Iris pigment epithelial cell (primary cell): Measurements from ENCODE around the gene SH3PXD2A.
A peak's percentile ranks its signal among the peaks of the same experiment; 100 is the strongest.

Source experiments
- DNase-seq: peaks from one replicate; pipeline ENCODE4 v3.0.0-alpha.2; 2011; ENCODE audit warnings: low read depth

SH3PXD2A gene

DNA sequence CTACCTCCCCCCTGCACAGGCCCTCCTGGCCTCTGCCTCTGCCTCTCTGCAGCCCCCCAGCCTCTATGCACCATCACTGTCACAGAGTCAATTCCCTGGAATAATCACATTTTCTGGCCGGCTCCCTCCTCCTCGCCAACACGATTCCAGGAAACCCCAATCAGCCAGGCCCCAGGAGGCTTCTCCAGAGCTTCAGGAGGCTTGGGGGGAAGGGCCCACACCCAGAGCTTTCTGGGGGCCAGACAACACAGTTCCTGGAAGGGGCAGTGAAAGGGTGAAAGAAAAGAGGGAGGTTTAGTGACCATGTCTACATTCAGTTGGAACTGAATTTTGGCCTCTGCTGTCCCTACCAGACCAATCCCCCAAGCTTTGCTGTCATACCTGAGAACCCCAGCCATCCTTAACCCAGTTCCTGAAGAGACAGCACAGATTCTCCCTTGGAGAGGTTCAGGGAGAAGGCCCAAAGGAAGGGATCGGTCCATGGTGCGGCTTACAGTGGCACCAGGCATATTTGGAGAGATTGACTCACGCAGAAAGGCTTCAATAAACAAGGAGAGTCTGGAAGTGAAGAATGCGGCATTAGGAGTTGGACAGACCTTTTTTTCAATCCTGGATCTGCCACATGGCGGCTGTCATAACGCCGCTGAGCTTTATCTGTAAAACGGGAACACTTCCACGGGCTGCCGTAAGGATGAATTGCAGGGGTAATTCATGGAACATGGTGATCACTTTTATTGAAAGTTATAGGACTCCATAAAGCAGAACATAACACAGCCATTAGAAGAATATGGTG lies 272.8 kb downstream of the SH3PXD2A start:
- DNase-seq, result no peak

DNA sequence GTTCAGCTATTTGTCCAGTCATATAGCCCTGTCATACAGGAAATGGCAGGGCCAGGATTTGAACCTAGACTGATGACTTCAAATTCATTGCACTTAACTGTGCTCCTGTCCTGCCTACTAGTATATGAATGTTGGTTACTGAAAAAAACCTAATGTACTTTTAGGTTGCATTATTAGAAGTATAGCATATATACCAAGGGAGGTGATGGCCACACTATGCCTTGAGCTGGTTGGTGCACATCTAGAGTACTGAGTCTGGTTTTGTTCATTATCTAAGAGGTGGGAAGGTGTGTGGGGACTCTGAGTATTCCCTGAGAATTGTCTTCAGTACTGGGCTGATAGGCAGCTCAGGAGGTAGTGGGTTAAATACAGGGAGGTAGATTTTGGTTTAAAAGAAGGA lies 273.9 kb downstream of the SH3PXD2A start:
- DNase-seq, result no peak

DNA sequence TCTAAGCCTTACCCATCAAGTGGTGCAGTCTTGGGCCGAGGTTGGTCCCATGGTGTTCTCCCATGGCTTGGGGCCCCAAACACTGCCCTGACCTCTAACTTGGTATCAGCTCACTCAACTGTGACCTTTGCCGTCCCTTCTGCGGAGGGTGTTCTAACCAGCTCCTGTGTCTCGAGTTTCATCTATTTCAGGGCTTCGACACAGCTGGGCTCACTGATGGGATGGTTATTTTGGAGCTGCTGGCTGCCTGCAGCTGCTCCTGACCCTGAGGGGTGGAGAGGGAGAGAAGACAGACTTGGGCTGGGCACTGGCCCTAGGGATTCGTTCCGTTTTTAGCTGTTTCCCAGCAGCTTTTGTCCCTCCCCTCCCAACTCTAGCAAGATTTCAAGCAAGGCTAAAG lies 274.9 kb downstream of the SH3PXD2A start:
- no peak for DNase-seq

DNA sequence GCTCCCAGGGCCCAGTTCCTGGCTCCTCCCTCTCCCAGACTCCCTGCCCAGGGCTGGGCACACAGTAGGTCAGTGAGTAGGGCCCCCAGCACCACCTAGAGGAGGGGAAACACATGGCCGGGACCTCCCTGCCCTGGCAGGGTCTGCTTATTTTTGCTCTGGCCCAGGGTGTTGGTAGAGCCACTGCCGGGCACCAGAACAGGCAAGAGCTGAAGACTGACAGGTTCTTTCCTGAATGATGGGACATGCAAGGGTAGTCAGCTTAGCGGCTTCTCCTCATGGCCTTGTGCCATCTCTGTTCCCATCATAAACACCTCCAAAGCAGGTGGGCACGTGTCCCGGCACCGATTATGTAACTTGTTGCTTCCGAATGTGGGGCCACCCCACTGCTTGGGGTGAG lies 275.4 kb downstream of the SH3PXD2A start:
- no peak for DNase-seq

DNA sequence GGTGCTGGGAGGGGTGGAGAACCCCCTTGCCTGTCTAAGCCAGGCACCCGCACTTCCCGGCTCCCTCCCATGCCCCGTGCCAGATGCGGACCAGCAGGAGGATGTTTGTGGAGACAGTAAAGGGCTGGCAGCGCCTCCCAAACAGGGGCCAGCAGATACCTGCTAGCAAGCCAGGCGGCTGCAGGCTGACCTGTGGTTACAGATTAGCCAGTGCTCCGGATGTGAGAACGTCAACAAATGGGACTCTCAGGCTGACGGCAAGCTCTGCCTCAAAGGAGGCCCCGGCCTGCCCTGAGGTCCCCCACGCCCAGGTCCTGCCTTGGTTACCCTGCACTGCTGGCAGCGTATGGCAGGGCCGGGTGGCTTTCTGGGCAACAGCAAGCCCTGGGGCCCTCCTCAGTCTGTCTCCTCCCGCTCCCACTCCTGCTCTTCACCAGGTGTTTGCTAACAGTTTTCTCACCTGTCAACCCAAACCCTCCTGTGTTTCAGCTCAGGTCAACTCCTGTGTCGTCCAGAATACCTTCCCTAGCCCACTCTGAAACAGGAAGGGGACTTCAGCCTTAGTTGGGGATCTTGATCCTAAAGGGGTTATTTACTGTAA lies 276.5 kb downstream of the SH3PXD2A start:
- peak; percentile 11 for DNase-seq

DNA sequence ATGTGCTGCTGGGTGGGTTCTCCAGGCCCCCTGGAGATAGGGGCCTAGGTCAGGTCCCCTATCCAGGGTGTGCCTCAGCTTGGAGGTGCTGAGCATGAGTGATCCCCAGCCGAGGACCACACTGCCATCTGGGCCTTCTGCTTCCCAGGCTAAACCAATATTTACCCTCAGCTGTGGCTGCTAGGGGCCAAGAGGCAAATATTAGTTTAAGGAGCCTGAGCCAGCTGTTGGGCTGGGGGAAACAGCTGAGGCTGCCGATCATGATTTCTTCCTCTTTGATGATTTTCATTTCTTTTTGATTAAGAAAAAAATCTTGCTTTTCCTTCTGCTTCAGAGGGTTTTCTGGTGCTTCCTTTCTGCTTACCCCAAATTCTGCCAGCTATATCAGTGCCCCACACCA lies 278.5 kb downstream of the SH3PXD2A start:
- DNase-seq, result no peak

DNA sequence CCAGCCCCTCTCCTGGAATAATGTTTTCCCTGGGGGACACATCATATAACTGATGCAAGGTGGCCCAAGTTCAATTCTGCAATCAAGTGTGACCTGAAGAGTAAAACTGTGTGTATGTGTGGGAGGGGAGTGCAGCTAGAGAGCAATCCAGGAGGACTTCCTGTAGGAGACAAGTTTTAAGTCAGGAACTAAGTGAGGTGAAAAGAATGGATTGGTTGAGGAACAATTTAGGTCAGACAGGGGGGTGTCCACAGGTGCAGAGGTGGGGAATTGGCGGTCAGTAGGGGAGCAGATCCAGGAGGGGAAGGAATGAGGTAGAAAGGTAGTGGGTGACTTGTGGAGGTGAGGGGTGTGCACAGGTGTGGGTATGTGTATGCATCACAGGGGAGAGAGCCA lies 279.3 kb downstream of the SH3PXD2A start:
- no peak for DNase-seq

DNA sequence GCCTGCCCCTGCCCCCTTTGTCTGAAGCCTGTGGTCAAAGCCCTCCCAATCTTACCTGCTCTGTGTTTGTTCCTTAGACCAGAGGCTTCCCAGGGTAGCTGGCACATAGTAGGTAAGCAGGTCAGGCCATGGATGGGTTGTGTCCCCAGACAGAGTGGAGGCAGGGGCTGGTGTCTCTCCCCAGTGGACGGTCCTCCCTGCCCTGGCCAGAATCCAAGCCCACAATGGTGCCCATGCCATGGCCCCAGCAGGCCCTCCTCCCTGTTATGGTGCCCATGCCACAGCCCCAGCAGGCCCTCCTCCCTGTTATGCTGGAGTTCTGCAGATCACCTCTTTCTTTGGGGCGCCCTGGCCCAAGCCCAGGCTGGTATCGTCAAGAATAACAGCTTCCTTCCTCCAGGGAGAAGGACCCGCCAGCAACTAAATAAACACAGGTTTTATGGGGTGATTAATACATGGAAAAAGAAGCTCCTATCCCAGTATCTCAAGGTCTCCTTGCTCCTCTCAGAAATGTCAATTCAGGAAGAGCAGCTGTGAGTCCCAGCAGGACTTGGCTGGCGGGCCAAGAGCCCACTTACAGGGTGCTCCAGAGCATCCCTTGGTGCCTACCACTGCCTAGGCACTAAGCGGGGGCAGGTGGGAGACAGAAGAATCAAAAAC lies 279.8 kb downstream of the SH3PXD2A start:
- no peak for DNase-seq

DNA sequence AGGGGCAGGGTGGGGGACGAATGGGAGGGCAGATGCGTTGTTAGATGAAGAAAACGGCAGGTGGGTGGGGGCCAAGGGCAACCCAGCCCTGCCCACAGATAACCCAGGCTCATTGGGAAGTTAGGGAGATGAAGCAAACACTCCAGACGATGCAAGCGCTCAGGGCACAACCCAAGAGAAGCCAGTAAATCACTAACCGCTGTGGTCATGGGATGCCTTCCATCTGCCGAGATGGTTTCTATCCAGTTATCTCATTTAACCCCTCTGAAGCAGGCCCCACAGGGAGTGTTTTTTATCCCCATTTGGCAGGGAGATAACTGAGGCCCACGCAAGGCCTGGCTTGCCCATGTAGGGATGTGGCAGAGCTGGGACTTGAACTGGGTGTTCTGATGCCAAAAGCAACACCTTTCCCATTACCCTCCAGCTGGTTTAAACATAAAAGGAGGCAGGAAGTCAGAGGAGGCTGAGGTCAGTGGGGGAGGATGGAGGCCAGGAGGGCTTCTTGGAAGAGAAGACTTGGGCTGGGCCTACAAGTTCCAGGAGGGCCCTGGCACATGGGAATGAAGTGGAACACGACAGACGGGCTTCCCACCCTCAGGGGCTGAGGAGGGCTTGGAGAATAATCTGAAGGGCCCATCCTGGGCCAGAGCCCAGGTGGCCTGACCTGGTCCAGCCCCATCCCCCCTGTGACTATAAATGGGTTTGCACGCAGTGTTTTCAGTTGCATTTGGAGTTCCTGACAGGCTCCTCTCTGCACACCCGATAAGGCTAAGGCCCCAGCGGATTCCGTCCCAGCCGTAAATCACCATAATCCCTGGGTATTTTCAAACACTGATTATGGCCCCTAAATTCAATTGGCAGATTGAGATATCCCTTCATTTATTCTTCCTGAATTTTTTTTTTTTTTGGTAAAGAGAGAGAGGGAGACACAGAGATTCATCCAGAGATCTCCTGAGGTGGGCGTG lies 281.0 kb downstream of the SH3PXD2A start:
- no peak for DNase-seq

DNA sequence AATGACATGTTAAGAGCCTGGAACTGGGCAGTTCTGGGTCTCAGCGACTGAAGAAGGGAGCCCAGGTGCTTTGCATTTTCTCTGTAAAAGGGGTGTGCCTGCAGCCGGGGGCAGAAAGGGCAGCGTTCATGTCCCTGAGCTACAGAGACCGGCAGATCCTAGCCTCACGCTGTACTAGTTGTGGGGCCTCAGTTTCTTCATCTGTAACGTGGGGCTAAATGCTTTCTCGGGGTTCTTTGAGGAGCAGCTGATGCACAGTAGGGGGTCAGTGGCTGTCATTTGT lies 282.2 kb downstream of the SH3PXD2A start:
- no peak for DNase-seq

DNA sequence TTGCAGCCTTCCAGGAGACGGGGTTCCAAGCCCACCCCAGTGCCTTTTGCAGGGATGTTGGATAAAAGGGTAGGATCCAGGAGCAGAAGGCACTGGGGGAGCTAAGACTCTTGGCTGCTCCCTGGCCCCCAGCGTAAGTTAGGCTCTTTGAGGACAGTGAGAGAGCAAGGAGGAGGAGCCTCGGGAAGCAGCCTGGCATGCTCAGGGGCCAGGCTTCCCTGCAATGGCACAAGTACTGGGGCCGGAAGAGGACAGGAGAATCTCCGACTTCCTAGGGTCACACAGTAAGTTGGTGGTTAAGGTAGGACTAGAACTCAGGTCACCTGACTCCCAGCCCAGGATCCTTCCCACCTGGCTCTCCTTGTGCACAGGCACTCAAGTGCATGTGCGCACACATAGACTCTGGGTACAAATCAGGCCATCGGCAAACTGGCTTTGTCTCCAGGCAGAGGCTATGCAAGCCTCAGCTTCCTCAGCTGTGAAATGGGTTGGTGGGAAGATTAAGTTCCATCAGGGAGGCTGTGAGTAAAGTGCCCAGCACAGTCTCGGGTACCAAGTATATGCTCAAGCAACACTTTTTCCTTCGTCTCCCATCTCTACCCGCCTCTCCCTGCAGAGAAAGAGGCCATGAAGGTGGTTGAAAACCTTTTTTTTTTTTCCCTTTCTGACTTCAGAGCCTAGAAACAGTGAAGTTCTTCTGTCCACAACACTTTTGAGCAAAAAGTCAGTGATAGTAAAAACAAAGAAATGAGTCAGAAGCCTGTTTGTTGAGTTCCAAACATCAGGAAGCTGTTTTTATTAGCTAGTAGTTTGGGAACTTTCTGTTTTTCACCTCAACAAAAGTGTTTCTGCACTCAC lies 282.8 kb downstream of the SH3PXD2A start:
- DNase-seq, result no peak

DNA sequence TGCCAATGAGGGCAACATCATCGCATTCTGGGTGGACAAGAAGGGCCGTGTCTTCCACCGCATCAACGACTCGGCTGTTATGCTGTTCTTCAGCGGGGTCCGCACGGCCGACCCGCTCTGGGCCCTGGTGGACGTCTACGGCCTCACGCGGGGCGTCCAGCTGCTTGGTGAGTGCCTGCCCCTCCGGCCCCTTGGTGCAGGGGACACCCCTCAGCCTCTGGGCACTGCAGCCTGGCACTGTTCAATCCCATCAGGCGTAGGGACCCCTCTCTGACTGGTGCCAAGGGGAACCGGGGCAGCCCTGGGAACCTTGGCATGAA lies 283.8 kb downstream of the SH3PXD2A start:
- no peak for DNase-seq

DNA sequence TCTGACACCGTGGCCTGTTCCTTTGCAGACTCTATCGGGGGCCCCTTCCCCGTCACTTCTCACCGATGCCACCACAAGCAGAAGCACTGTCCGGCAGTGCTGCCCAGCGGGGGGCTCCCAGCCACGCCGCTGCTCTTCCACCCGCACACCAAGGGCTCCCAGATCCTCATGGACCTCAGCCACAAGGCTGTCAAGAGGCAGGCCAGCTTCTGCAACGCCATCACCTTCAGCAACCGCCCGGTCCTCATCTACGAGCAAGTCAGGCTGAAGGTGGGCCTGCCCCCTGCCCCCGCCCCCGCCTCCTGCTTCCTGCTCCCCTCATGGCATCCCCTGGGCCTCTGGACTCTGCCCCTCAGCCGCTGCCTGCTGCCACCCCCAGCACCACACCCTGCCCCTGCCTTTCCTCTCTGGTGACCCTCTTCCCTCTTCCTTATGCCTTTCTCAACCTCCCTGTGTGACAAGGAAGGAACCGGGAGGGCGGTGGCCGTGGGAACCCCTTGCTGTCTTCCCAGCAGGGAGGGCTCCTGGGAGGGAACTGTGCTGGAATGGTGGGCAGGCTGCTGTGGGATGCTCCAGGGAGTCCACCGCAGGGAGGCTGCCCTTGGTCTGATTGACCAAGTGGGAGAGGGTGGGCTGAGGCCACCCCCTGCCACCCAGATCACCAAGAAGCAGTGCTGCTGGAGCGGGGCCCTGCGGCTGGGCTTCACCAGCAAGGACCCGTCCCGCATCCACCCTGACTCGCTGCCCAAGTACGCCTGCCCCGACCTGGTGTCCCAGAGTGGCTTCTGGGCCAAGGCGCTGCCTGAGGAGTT lies 284.3 kb downstream of the SH3PXD2A start:
- no peak for DNase-seq

DNA sequence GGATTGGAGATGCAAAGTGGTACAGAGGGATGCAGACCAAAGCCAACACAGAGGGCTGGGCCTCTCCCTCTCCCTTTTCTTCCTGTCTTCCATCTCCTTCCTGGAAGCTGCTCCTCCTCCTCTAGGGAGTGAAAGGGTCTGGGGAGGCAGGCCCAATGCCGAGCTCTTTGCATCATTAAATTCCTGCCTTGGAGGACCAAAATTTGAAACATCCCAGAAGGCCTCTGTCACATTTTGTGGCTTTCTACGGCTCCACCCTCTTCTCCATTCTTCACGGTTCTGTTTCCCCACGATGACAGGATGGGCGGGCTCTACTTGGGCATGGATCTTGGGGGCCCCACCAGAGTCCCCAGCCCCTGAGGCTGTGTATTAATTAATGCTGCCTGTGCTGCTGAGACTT lies 285.5 kb downstream of the SH3PXD2A start:
- no peak for DNase-seq

DNA sequence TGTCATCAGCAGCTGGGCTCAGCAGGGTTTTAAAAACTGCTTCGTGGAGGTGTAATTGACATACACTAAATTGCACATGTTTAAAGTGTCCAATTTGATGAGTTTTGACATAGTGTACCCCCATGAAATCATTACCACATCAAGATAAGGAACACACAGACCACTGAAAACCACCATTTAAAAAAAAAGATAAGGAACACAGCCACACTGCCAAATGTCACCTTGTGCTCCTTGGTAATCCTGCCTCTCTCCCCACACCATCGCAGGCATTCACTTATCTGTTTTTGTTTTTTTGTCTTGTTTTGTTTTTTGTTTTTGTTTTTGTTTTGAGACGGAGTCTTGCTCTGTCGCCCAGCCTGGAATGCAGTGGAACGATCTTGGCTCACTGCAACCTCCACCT lies 286.9 kb downstream of the SH3PXD2A start:
- no peak for DNase-seq

DNA sequence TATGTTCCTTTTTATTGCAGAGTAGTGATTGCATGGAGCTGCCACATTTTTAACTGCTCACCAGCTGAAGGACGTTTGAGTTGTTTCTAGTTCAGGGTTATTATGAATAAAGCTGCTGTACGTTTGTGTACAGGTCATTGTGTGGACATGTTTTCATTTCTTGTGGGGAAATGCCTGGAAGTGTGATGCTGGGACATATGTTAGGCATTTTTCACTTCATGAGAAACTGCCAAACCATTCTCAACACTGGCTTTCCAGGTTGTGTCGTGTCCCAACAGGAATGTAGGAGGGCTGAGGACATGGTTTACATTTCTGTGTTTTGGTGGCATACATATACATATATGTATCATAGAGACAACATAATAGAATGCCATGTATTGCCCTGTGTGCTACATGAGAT lies 288.8 kb downstream of the SH3PXD2A start:
- peak; percentile 7 for DNase-seq

DNA sequence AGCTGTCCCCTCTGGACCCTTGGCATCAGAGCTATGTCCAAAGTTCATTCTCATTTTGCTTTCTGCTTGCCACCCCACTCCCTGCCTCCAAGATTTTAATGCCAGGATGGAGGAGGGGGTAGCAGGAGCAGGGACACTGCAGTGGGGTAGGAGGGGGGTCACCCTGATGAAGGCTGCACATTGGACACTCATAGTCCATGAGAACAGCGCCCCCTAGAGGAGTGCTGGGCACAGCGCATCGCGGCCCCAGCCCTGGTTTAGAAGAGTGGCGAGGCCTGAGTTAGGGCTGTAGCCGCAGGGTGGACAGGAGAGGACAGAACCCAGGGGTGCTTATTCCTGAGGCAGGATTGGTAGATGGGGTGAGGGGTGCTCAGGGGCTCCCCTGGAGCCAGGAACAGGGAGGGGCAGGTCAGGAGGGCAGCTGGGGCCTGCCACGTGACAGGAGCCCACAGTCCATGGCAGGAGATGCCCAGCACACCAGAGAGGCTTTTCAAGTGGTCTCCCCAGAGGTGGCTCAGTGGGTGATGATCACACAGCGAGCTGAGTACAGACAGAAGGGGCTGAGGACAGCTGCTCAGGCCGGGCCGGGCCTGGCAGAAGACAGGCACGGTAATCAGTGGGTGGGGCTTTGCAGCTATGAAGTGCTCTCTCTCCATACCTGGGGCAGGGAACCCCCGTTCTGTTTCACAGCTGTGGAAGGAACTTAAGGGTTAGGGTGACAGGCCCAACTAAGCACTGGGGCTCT lies 290.4 kb downstream of the SH3PXD2A start:
- DNase-seq, result no peak

DNA sequence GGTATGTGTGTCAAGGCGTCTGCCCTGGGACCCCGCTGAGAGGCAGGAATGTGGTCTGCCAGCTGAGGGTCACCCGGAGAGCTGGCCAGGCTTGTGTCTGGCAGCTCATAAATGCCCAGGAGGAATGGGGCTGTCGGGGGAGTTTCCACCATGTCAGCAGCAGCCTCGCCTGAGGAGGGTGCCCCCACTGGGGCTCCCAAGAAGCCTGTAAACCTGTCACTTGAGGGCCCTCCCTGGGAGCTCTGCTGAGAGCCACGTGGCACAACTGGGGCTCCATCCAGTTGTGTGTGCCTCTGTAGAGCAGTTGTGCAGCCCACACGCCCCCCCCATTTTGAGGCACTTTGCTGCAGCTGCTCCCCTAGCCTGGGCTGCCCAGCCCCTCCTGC lies 291.3 kb downstream of the SH3PXD2A start:
- no peak for DNase-seq

DNA sequence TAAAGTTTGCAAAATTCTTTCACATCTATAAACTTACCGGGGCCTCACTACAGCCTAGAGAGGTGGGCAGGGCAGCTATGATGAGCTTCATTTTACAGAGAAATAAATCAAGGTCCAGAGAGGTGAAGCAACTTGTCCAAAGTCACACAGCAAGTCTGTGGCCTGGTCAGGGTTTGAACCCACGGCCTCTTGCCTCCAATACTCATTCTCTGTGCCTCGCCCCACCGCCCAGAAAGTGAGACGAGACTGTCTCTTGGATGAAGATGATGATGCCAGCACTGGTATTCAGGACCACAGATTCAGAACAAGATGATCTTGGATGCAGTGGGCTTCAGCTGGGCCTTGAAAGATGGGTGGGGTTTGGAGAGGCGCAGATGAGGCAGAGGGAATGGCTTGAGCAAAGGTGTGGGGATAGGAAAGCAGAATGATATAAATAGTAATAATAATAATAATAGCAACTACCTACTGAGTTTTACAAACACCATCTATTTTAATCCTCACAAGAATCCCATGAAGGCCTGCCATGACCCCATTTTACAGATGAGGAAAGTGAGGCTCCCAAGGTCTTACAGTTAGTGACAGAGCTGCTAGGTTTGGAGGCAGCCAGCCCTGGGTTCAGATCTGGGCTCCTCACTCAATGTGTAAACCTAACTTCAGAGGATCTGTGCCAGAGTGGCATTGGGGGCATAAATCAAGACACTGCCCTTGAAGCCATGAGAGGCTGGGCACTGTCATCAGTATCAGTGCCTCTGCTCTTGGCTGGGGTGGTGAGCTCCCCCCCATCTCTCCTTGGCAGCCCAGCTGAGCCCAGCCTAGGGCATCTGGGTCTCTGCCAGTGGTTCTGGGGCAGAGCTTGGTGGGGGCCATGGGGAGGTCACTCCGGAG lies 291.9 kb downstream of the SH3PXD2A start:
- DNase-seq, result no peak
